AG09309 (cell line): Measurements from ENCODE around the gene ZFR.
A peak's percentile ranks its signal among the peaks of the same experiment; 100 is the strongest.
"Not testable (repeated sequence)": the region's sequence is repeated elsewhere in the genome, so short reads cannot be mapped to it uniquely, and the experiment has no call there.

ENCODE experiments used
- DNase-seq: peaks from one replicate; pipeline ENCODE4 v3.0.0-alpha.2; 2010; ENCODE audit warnings: low read depth
- H3K4me3 ChIP-seq: 2 replicates; pipeline ENCODE4 v1.5.1; 2011; ENCODE audit warnings: mild to moderate bottlenecking, low read depth, low read length, moderate library complexity; ENCODE audit not compliant: control insufficient read depth
- CTCF ChIP-seq: IDR thresholded peaks from 2 replicates; pipeline ENCODE4 v1.5.1; 2011; ENCODE audit warnings: mild to moderate bottlenecking, low read depth, low read length, inconsistent platforms; ENCODE audit not compliant: insufficient read depth, control insufficient read depth; ENCODE audit errors: missing control alignments

Gene ZFR

GRCh38 chr5:32403760-32404159 lies 40.8 kb downstream of the ZFR start:
- DNase-seq: no peak

GRCh38 chr5:32400401-32400800 lies 44.1 kb downstream of the ZFR start:
- DNase-seq: no peak
- no peak for TF ChIP-seq CTCF
- no peak overlapping the region for H3K4me3 ChIP-seq

More at GRCh38 chr5:32403760-32404159, 40.8 kb downstream of the ZFR start:
- TF ChIP-seq CTCF: no peak
- no peak overlapping the region for H3K4me3 ChIP-seq

- H3K4me3 ChIP-seq, DNase-seq: not testable (repeated sequence)
These were observed 45.8 kb downstream of the ZFR start for GRCh38 chr5:32398754-32399153.

DNA sequence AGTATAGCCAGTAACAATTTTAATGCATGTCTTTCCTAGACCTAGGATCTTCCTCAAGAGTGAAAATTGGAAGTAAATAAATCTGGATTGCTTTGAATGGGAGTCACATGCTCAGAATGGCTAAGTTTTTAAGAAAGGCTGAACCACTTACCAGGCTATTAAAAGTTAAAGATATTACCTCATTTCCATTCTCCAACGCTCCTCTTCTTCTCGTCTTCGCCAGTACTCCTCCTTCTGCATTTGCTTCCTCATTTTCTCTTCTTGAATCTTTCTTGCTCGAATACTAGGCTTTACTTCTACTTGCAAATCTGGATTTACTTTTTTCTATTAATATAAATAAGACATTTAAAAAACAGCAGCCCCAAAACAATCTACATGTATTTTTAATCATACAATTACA lies 49.6 kb downstream of the ZFR start:
- no peak for DNase-seq
- no peak for TF ChIP-seq CTCF
- H3K4me3 ChIP-seq: no peak overlapping the region

- TF ChIP-seq CTCF: no peak
- no peak overlapping the region for H3K4me3 ChIP-seq
- no peak for DNase-seq
These were observed 52.5 kb downstream of the ZFR start for GRCh38 chr5:32392039-32392438.

GRCh38 chr5:32390819-32391591 lies 53.5 kb downstream of the ZFR start:
- H3K4me3 ChIP-seq: no peak overlapping the region
- no peak for TF ChIP-seq CTCF
- DNase-seq: peak; percentile 82

DNA sequence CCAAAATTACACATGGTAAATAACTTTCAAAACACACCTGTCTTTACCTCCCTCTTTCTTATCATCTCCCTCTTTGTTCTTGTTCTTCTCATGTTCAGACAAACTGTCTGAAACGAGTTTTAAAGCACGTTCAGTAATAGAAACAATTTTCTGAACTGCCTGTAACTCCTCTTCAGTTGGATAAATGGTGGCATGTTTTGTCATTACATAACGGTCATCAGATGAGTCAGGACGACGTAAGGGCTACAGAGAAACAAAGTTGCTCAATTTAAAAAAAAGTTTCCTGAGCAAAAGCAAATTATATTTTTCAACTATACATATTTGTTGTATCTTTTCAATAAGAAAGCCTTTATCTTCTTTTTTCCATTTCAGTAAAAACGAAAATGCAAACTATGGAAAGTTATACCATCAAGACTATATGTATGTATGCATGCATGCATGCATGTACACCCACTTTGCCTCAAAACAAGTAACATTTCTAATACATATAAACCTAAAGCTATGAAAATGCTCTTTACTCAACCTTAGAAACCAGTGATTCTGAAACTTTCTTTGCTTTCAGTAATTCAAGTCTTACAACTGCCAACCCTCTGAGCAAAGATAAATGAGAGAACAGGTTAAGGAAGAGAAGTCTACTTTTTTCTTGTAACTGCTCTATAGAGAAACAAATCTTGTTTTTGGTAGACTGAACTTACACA lies 56.0 kb downstream of the ZFR start:
- no peak overlapping the region for H3K4me3 ChIP-seq
- DNase-seq: peak; percentile 14
- TF ChIP-seq CTCF: no peak
